ENCODE data around the gene FRMD8. TPM values are rescaled to one million over a fixed set of nuclear protein-coding genes. Genes with fewer than 3 reads are reported as not detected.

The FRMD8 gene
- total RNA-seq, 1 donor from 2014 or later, result 65.9 TPM

DNA sequence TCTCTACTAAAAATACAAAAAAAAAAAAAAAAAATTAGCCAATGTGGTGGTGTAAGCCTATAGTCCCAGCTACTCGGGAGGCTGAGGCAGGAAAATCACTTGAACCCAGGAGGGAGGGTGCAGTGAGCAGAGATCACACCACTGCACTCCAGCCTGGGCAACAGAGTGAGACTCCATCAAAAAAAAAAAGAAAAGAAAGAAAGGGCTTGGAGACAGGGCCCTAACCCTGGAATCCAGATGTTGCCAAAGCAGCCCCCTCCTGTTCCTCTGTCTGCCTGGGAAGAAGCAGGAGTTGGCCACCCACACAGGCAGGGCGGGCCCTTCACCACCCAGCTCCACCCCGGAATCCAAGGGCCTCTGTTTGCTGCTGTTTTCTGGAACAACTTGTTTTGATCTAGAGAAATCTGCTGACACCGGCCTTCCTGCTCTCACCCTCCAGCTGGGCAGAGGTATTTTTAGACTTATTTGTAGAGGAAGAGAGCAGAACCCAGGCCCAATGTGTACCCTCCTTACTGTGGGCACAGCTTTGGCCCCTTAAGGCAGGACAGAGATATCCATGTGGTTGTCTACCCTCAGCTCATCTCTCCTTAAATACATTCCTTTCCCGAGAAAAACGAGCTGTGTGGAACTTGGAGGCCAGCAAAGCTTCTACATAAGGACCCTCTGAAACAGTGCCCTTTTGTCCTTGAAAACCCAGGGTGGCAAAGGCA lies 33.5 kb downstream of the FRMD8 start:
- intact Hi-C loops (cut with DNase I), result loop anchor here (5.0 kb wide), 1 partner anchor 38 kb away; the partner anchor contains the start of gene SLC25A45
- peak; percentile 53 for ATAC-seq
- DNase-seq (ENCODE audit: low spot score), result peak; percentile 92

DNA sequence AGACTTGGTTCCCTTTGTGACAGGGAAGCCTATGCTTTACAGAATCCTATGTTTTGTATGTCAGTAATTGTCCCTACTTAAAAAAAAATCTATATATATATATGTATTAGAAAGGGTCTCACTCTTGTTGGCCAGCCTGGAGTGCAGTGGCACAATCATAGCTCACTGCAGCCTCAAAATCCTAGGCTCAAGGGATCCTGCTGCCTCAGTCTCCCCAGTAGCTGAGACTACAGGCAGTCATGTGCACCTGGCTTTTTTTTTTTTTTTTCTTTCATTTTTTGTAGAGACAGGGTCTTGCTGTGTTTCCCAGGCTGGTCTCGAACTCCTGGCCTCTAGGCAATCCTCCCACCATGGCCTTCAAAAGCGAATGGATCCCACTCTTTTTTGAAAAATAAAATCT lies 34.1 kb downstream of the FRMD8 start:
- ATAC-seq (no peak), DNase-seq (ENCODE audit: low spot score) (peak; percentile 34)
- intact Hi-C loops (cut with DNase I), result no loop called here

DNA sequence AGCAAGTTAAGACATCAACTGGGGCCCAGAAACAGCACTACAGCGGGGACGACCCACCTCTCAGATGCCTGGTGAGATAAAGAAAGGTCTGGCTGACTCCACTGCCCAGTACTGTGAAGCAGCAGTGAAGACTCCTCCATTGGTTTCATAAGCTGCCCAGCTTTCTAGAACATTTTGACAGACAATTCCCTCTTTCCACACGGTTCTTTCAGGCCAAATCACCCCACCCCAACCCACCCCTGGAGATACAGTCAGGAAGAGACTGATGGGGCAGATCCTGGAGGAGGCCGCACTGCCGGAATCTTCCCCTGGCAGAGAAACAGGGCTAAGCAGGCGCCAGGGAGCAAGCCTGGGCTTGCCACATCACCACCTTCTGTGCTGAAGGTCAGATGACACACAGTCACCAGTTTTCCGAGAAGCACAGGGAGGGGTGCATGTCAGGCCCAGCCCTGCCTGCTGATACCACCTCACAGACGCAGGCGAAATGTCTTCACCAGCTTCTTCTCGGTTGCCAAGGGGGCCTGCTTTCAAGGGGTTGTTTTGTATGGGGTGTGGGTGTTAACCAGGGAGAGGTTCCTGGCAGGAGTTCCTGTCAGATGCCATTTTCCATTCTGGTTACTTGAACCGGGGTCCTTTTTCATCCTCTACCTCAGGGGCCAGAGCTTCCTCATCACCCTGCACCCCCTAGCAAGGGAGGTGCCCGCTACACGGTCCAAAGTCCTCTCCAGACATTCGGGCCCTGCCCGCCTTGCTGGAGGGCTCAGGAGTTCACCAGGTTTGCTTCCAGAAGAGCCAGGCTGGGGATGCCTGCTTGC lies 34.7 kb downstream of the FRMD8 start:
- intact Hi-C loops (cut with DNase I), result no loop called here

DNA sequence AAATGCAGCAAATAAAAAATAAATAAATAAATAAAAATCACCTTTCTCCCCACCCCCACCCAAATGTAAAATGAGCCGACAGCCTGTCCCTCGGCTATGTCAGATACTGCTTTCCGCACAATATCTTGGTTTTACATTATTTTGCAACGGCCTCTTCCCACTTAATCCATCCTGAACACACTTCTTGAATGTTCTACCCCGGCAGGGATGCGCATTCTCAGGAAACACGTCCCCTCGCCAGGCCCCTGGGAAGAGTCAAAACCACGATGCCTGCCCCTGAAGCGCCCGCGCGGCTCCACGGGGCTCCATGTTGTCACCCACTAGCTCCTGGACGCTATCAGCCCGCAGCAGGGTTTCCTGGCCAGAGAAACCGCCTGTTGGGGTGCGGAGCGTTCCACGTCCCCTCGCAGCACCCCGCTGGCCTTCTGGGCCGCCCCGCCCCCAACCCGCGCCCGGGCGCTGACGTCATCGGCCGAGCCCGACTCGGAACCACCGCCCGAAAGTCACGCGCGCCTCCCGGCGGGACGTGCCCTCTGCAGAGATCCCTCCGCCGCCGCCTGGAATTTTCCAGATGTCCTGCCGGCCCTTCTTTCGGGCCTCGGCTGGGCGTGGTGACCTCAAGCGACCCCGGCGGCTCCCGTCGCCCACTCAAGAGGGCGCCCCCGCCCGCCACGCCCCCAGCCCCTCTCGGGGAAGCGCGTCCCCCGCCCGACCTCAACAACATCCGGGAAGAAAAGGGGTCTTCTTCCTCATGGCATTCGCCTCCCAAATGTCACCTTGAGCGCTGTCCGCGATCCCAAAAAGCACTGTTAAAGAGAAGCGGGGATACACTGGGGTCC lies 35.6 kb downstream of the FRMD8 start:
- peak; percentile 54 for ATAC-seq
- peak; percentile 100 for DNase-seq (ENCODE audit: low spot score)
- intact Hi-C loops (cut with DNase I), result loop anchor here (2.0 kb wide), 1 partner anchor 85 kb away; no protein-coding TSS in a partner anchor

More for the DNA sequence above, 34.7 kb downstream of the FRMD8 start:
- ATAC-seq (peak; percentile 67), DNase-seq (ENCODE audit: low spot score) (peak; percentile 96)

DNA sequence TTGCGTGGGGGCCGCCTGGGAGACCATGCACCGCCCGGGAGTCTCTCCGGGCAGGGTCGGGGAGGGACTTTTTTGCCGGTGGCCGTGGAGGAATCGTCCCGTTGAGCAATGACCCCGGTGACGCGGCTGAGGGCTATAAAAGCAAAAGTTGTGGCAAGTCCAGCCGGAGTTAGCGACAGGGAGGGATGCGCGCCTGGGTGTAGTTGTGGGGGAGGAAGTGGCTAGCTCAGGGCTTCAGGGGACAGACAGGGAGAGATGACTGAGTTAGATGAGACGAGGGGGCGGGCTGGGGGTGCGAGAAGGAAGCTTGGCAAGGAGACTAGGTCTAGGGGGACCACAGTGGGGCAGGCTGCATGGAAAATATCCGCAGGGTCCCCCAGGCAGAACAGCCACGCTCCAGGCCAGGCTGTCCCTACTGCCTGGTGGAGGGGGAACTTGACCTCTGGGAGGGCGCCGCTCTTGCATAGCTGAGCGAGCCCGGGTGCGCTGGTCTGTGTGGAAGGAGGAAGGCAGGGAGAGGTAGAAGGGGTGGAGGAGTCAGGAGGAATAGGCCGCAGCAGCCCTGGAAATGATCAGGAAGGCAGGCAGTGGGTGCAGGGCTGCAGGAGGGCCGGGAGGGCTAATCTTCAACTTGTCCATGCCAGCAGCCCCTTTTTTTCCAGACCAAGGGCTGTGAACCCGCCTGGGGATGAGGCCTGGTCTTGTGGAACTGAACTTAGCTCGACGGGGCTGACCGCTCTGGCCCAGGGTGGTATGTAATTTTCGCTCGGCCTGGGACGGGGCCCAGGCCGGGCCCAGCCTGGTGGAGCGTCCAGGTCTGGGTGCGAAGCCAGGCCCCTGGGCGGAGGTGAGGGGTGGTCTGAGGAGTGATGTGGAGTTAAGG lies 36.4 kb downstream of the FRMD8 start, which contains the start of gene NEAT1:
Gene NEAT1 (plus strand): TSS at position 166 of the 883 bp plus-strand sequence.
- DNase-seq (ENCODE audit: low spot score), result peak; percentile 100
- intact Hi-C loops (cut with DNase I), result loop anchor here (2.0 kb wide), 1 partner anchor 84 kb away; no protein-coding TSS in a partner anchor
- ATAC-seq, result peak; percentile 43

DNA sequence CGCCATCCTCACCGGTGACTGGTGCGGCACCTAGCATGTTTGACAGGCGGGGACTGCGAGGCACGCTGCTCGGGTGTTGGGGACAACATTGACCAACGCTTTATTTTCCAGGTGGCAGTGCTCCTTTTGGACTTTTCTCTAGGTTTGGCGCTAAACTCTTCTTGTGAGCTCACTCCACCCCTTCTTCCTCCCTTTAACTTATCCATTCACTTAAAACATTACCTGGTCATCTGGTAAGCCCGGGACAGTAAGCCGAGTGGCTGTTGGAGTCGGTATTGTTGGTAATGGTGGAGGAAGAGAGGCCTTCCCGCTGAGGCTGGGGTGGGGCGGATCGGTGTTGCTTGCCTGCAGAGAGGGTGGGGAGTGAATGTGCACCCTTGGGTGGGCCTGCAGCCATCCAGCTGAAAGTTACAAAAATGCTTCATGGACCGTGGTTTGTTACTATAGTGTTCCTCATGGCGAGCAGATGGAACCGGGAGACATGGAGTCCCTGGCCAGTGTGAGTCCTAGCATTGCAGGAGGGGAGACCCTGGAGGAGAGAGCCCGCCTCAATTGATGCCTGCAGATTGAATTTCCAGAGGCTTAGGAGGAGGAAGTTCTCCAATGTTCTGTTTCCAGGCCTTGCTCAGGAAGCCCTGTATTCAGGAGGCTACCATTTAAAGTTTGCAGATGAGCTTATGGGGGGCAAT lies 37.2 kb downstream of the FRMD8 start:
- ATAC-seq, result no peak
- peak; percentile 60 for DNase-seq (ENCODE audit: low spot score)
- intact Hi-C loops (cut with DNase I), result loop anchor here (2.0 kb wide), 1 partner anchor 83 kb away; no protein-coding TSS in a partner anchor

DNA sequence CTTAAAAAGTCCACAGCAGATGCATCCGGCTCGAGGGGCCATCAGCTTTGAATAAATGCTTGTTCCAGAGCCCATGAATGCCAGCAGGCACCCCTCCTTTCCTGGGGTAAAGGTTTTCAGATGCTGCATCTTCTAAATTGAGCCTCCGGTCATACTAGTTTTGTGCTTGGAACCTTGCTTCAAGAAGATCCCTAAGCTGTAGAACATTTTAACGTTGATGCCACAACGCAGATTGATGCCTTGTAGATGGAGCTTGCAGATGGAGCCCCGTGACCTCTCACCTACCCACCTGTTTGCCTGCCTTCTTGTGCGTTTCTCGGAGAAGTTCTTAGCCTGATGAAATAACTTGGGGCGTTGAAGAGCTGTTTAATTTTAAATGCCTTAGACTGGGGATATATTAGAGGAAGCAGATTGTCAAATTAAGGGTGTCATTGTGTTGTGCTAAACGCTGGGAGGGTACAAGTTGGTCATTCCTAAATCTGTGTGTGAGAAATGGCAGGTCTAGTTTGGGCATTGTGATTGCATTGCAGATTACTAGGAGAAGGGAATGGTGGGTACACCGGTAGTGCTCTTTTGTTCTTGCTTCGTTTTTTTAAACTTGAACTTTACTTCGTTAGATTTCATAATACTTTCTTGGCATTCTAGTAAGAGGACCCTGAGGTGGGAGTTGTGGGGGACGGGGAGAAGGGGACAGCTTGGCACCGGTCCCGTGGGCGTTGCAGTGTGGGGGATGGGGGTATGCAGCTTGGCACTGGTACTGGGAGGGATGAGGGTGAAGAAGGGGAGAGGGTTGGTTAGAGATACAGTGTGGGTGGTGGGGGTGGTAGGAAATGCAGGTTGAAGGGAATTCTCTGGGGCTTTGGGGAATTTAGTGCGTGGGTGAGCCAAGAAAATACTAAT lies 38.0 kb downstream of the FRMD8 start:
- intact Hi-C loops (cut with DNase I), result no loop called here
- ATAC-seq, result no peak
- DNase-seq (ENCODE audit: low spot score), result peak; percentile 86

DNA sequence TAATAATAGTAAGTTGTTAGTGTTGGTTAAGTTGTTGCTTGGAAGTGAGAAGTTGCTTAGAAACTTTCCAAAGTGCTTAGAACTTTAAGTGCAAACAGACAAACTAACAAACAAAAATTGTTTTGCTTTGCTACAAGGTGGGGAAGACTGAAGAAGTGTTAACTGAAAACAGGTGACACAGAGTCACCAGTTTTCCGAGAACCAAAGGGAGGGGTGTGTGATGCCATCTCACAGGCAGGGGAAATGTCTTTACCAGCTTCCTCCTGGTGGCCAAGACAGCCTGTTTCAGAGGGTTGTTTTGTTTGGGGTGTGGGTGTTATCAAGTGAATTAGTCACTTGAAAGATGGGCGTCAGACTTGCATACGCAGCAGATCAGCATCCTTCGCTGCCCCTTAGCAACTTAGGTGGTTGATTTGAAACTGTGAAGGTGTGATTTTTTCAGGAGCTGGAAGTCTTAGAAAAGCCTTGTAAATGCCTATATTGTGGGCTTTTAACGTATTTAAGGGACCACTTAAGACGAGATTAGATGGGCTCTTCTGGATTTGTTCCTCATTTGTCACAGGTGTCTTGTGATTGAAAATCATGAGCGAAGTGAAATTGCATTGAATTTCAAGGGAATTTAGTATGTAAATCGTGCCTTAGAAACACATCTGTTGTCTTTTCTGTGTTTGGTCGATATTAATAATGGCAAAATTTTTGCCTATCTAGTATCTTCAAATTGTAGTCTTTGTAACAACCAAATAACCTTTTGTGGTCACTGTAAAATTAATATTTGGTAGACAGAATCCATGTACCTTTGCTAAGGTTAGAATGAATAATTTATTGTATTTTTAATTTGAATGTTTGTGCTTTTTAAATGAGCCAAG lies 38.9 kb downstream of the FRMD8 start:
- intact Hi-C loops (cut with DNase I), result no loop called here
- ATAC-seq (no peak), DNase-seq (ENCODE audit: low spot score) (peak; percentile 64)

DNA sequence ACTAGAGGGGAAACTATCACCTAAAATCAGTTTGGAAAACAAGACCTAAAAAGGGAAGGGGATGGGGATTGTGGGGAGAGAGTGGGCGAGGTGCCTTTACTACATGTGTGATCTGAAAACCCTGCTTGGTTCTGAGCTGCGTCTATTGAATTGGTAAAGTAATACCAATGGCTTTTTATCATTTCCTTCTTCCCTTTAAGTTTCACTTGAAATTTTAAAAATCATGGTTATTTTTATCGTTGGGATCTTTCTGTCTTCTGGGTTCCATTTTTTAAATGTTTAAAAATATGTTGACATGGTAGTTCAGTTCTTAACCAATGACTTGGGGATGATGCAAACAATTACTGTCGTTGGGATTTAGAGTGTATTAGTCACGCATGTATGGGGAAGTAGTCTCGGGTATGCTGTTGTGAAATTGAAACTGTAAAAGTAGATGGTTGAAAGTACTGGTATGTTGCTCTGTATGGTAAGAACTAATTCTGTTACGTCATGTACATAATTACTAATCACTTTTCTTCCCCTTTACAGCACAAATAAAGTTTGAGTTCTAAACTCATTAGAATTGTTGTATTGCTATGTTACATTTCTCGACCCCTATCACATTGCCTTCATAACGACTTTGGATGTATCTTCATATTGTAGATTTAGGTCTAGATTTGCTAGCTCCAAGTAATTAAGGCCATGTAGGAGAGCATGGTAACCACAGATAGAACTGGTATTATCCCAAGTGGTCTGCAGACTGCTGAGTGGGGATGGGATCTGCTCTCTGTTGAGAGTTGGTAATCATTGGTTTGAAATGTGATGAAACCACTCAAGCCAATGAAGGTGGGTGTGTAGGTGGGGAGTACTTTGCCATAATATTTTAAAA lies 39.8 kb downstream of the FRMD8 start:
- ATAC-seq (no peak), DNase-seq (ENCODE audit: low spot score) (no peak)
- intact Hi-C loops (cut with DNase I), result no loop called here

DNA sequence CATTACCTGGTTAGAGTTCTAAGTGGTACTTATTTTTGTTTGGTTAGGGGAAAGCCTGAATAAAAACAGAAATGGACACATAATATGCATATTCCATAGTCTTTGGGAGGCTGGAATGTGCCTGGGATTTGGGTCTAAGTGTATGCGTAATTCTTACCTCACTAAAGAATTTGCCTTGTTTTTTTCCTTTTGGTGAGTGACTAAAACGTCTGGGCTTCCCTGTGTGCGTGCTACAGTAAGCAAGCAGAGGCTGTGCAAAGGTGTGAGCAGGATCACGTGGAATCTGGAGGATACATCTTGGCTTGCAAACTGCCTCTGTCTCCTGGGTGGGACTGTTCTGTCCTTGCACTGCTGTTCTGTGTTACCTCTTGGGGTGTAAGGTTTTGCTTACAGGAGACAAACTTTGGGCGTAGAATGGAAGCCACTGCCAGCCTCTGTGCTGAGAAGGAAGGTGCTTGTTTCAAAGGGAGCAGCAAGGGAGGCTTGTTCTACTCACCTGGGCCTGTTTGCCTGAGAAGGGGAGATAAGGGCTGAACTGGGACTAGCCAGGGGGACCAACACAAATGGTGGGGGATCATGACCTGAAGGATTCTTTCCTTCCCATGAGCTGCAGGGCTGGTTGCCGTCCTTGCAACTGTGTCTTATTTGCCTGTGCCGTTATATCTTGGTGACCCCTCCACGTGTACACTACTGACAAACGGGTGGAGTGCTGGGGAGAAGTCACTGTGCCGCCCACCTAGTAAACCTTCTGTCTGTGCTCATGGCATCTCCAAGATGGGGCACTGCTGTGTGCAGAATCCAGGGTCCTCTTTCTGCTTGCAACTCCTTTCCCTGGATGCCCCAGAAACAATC lies 40.6 kb downstream of the FRMD8 start:
- DNase-seq (ENCODE audit: low spot score) (peak; percentile 65), ATAC-seq (no peak)
- intact Hi-C loops (cut with DNase I), result no loop called here

DNA sequence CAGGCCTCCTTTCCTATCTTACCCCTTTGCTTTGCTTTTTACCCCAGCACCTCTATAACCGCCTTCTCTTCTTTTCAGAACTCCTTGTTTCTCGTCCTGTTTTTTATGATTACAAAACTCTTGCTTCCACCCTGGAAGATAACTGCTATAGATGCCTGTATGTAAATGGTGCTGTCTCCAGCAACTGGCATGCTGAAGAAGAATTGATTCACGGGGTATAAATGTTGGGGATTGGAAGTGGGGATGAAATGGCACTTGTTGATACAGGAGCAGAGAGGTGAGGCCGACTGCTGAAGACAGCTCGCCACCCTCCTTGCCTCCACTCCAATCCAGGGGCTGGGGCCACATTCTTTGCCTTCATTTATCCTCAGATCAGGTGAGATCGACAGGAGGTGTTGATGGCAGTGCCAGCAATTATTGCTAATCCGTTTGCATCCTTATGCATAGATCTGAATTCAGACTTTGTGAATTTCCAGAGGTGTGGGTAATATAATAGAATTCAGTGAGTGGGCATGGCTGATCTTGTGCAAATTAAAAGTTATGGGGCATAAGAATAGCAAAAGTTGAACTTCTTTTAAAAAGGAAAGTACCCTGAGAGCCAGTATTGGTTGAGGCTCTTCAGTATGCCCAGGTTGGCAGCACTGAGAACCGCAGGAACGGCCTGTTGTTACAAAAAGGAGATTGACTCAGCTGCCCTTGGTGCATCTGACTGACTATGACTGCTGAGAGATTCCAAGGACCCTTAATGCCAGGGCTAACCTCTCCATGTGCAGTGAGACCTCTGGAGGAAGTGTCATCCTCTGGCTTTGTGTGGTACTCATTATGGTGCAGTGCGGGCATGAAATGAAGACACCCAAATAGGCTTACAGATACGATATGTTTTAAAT lies 41.5 kb downstream of the FRMD8 start:
- intact Hi-C loops (cut with DNase I), result no loop called here
- DNase-seq (ENCODE audit: low spot score), result peak; percentile 69
- ATAC-seq, result peak; percentile 21

DNA sequence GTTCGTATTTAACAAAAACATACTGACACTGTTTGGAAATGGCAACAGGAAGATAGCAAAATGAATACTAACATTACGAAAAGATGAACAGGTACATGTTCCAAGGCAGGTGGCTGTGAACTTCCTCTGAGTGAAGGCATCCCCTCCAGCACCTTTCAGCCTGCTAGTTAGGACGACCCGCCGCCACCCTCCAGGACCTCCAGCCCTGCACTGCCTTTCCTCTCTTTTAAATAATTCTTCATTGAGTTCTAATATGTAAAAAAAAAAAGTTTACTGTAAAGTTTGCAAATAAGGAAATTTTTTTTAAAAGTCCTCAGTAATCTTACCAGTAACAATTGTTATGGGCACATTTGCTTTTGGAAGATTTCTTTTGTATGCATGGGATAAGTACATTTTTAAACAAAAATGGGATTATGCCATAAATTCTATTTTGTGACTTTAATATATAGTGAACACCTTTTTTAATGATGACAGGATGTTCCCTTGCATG lies 42.2 kb downstream of the FRMD8 start:
- ATAC-seq (peak; percentile 5), DNase-seq (ENCODE audit: low spot score) (peak; percentile 67)
- intact Hi-C loops (cut with DNase I), result no loop called here
